Measurements from ENCODE around the gene SLC37A2.
"Not testable (repeated sequence)": the region's sequence is repeated elsewhere in the genome, so short reads cannot be mapped to it uniquely, and the experiment has no call there.

Gene SLC37A2

GRCh38 chr11:125085301-125086081 lies 22.4 kb downstream of the SLC37A2 start:
- DNase-seq = no peak

GRCh38 chr11:125086633-125087296 lies 23.7 kb downstream of the SLC37A2 start:
- no peak for DNase-seq

- DNase-seq = no peak
Measured at GRCh38 chr11:125088123-125088522, 25.0 kb downstream of the SLC37A2 start.

- DNase-seq = no peak
Measured at GRCh38 chr11:125088576-125089455, 25.7 kb downstream of the SLC37A2 start.

GRCh38 chr11:125089481-125089880 lies 26.4 kb downstream of the SLC37A2 start:
- DNase-seq = not testable (repeated sequence)

GRCh38 chr11:125090151-125090550 lies 27.0 kb downstream of the SLC37A2 start:
- DNase-seq = not testable (repeated sequence)

GRCh38 chr11:125090816-125091215 lies 27.7 kb downstream of the SLC37A2 start:
- no peak for DNase-seq

GRCh38 chr11:125091247-125091876 lies 28.3 kb downstream of the SLC37A2 start:
- peak; percentile 21 for DNase-seq

GRCh38 chr11:125091877-125092664 lies 29.0 kb downstream of the SLC37A2 start:
- no peak for DNase-seq

- DNase-seq = no peak
Measured at GRCh38 chr11:125092669-125093068, 29.6 kb downstream of the SLC37A2 start.

GRCh38 chr11:125093502-125093901 lies 30.4 kb downstream of the SLC37A2 start:
- no peak for DNase-seq

- no peak for DNase-seq
Measured at GRCh38 chr11:125094731-125095130, 31.6 kb downstream of the SLC37A2 start.

GRCh38 chr11:125100136-125100535 lies 37.0 kb downstream of the SLC37A2 start:
- DNase-seq = no peak

- no peak for DNase-seq
Measured at GRCh38 chr11:125101596-125101995, 38.5 kb downstream of the SLC37A2 start.

- DNase-seq = no peak
Measured at GRCh38 chr11:125102025-125102424, 38.9 kb downstream of the SLC37A2 start.

GRCh38 chr11:125102510-125102909 lies 39.4 kb downstream of the SLC37A2 start:
- DNase-seq = no peak

- DNase-seq = no peak
Measured at GRCh38 chr11:125105926-125106325, 42.8 kb downstream of the SLC37A2 start.

- no peak for DNase-seq
Measured at GRCh38 chr11:125108469-125108868, 45.4 kb downstream of the SLC37A2 start.

GRCh38 chr11:125110506-125110905 lies 47.4 kb downstream of the SLC37A2 start:
- DNase-seq = no peak

- no peak for DNase-seq
Measured at GRCh38 chr11:125111001-125111342, 47.9 kb downstream of the SLC37A2 start.

GRCh38 chr11:125111343-125112207 lies 48.5 kb downstream of the SLC37A2 start, which contains the start of gene TMEM218:
TSS of gene TMEM218 (minus strand) at chr11:125111626. CDS start at chr11:125102241, 9,385 bp downstream.
- peak; percentile 99 for DNase-seq
